ENCODE data around the gene SLC30A7.

SLC30A7 gene

GRCh38 chr1:101000131-101000873, 104.4 kb downstream of the SLC30A7 start:
- no peak overlapping the region for H3K9ac ChIP-seq (ENCODE audit: low read depth, low read length, poor library complexity)
- H3K4me2 ChIP-seq (ENCODE audit: insufficient read depth, low read length, poor library complexity, severe bottlenecking): no peak overlapping the region
- no peak overlapping the region for H2BK12ac ChIP-seq (ENCODE audit: low read length)
- H2BK120ac ChIP-seq (ENCODE audit: low read depth, low read length): no peak overlapping the region
- H3K27ac ChIP-seq (replicated peaks; ENCODE audit: low read length): no peak overlapping the region
- H2AFZ ChIP-seq (ENCODE audit: low read length): no peak overlapping the region
- H3K4me1 ChIP-seq (ENCODE audit: control insufficient read depth in 2 of 2, insufficient read depth in 1 of 2, low read depth in 1 of 2, low read length in 2 of 2): peaks cover 2 to 7% of the 10 kb centered on the region in 2 donors
- peaks cover 0 to 5% of the 10 kb centered on the region in 2 donors for H3K9me3 ChIP-seq (replicated peaks in 1 of 2; ENCODE audit: control insufficient read depth in 2 of 2, insufficient read depth in 1 of 2, low read depth in 1 of 2, low read length in 2 of 2)
- H2BK5ac ChIP-seq (ENCODE audit: low read length): no peak overlapping the region
- H2AK5ac ChIP-seq (ENCODE audit: low read depth, low read length): no peak overlapping the region
- H4K91ac ChIP-seq (ENCODE audit: low read depth, low read length, poor library complexity): no peak overlapping the region
- no peak overlapping the region for H3K18ac ChIP-seq (ENCODE audit: low read length)
- H3K27me3 ChIP-seq (ENCODE audit: control insufficient read depth in 3 of 3, insufficient read depth in 3 of 3, low read depth in 1 of 3, low read length in 3 of 3): no peaks in the 10 kb centered on the region
- H3K23ac ChIP-seq (ENCODE audit: low read depth, low read length, poor library complexity): no peak overlapping the region
- H4K8ac ChIP-seq (ENCODE audit: low read depth, low read length): no peak overlapping the region
- H3K36me3 ChIP-seq (replicated peaks in 1 of 2; ENCODE audit: control insufficient read depth in 2 of 2, insufficient read depth in 2 of 2, low read length in 2 of 2): peaks cover 0 to 64% of the 10 kb centered on the region in 2 donors
- H3K4me3 ChIP-seq (ENCODE audit: low read length in 2 of 2): no peak overlapping the region
- no peak overlapping the region for H3K14ac ChIP-seq (ENCODE audit: low read length)
- DNase-seq (ENCODE audit: low spot score): no peak
- no peak overlapping the region for H2BK15ac ChIP-seq (ENCODE audit: low read length)
- no peaks in the 10 kb centered on the region for H3K79me1 ChIP-seq (ENCODE audit: low read depth, low read length)
- no CpG with 5 or more reads among the region's 2 CpGs for WGBS, 2 donors (ENCODE audit: extremely low coverage in 2 of 2, insufficient read length in 2 of 2, insufficient replicate concordance in 1 of 2)
- H3K4ac ChIP-seq (ENCODE audit: low read length): no peak overlapping the region

GRCh38 chr1:101002551-101002950, 106.7 kb downstream of the SLC30A7 start:
- peaks cover 0 to 2% of the 10 kb centered on the region in 2 donors for H3K9me3 ChIP-seq (replicated peaks in 1 of 2; ENCODE audit: control insufficient read depth in 2 of 2, insufficient read depth in 1 of 2, low read depth in 1 of 2, low read length in 2 of 2)
- peaks cover 2 to 7% of the 10 kb centered on the region in 2 donors for H3K4me1 ChIP-seq (ENCODE audit: control insufficient read depth in 2 of 2, insufficient read depth in 1 of 2, low read depth in 1 of 2, low read length in 2 of 2)
- no peak overlapping the region for H3K27ac ChIP-seq (replicated peaks; ENCODE audit: low read length)
- H3K27me3 ChIP-seq (ENCODE audit: control insufficient read depth in 3 of 3, insufficient read depth in 3 of 3, low read depth in 1 of 3, low read length in 3 of 3): no peaks in the 10 kb centered on the region
- no peak overlapping the region for H3K9ac ChIP-seq (ENCODE audit: low read depth, low read length, poor library complexity)
- H2BK120ac ChIP-seq (ENCODE audit: low read depth, low read length): no peak overlapping the region
- no peak overlapping the region for H4K91ac ChIP-seq (ENCODE audit: low read depth, low read length, poor library complexity)
- H3K23ac ChIP-seq (ENCODE audit: low read depth, low read length, poor library complexity): no peak overlapping the region
- no peak overlapping the region for H3K4me2 ChIP-seq (ENCODE audit: insufficient read depth, low read length, poor library complexity, severe bottlenecking)
- H3K18ac ChIP-seq (ENCODE audit: low read length): no peak overlapping the region
- no peak overlapping the region for H2AK5ac ChIP-seq (ENCODE audit: low read depth, low read length)
- no peak overlapping the region for H3K4ac ChIP-seq (ENCODE audit: low read length)
- H3K79me1 ChIP-seq (ENCODE audit: low read depth, low read length): no peaks in the 10 kb centered on the region
- no peak overlapping the region for H2BK5ac ChIP-seq (ENCODE audit: low read length)
- no peak overlapping the region for H2BK12ac ChIP-seq (ENCODE audit: low read length)
- no peak overlapping the region for H3K4me3 ChIP-seq (ENCODE audit: low read length in 2 of 2)
- no peak overlapping the region for H3K14ac ChIP-seq (ENCODE audit: low read length)
- H3K36me3 ChIP-seq (replicated peaks in 1 of 2; ENCODE audit: control insufficient read depth in 2 of 2, insufficient read depth in 2 of 2, low read length in 2 of 2): peaks cover 0 to 60% of the 10 kb centered on the region in 2 donors
- DNase-seq (ENCODE audit: low spot score): no peak
- H2AFZ ChIP-seq (ENCODE audit: low read length): no peak overlapping the region
- H2BK15ac ChIP-seq (ENCODE audit: low read length): no peak overlapping the region
- WGBS, 2 donors (ENCODE audit: extremely low coverage in 2 of 2, insufficient read length in 2 of 2, insufficient replicate concordance in 1 of 2): no CpG with 5 or more reads among the region's 2 CpGs
- H4K8ac ChIP-seq (ENCODE audit: low read depth, low read length): no peak overlapping the region

GRCh38 chr1:101003012-101003650, 107.2 kb downstream of the SLC30A7 start:
- no peak overlapping the region for H3K18ac ChIP-seq (ENCODE audit: low read length)
- no CpG with 5 or more reads among the region's 1 CpG for WGBS, 2 donors (ENCODE audit: extremely low coverage in 2 of 2, insufficient read length in 2 of 2, insufficient replicate concordance in 1 of 2)
- no peak overlapping the region for H2BK120ac ChIP-seq (ENCODE audit: low read depth, low read length)

GRCh38 chr1:101004061-101004460, 108.2 kb downstream of the SLC30A7 start:
- no peak overlapping the region for H3K4me2 ChIP-seq (ENCODE audit: insufficient read depth, low read length, poor library complexity, severe bottlenecking)
- no CpG with 5 or more reads among the region's 1 CpG for WGBS, 2 donors (ENCODE audit: extremely low coverage in 2 of 2, insufficient read length in 2 of 2, insufficient replicate concordance in 1 of 2)

More at GRCh38 chr1:101003012-101003650, 107.2 kb downstream of the SLC30A7 start:
- Histone ChIP-seq H2AK5ac (ENCODE audit: low read depth, low read length) (no peak overlapping the region), H2BK5ac (ENCODE audit: low read length) (no peak overlapping the region), H2BK12ac (ENCODE audit: low read length) (no peak overlapping the region), H3K27ac (replicated peaks; ENCODE audit: low read length) (no peak overlapping the region), H4K91ac (ENCODE audit: low read depth, low read length, poor library complexity) (no peak overlapping the region), H3K36me3 (replicated peaks in 1 of 2; ENCODE audit: control insufficient read depth in 2 of 2, insufficient read depth in 2 of 2, low read length in 2 of 2) (peaks cover 0 to 56% of the 10 kb centered on the region in 2 donors), H3K4ac (ENCODE audit: low read length) (no peak overlapping the region), H3K14ac (ENCODE audit: low read length) (no peak overlapping the region), H4K8ac (ENCODE audit: low read depth, low read length) (no peak overlapping the region), H3K9me3 (replicated peaks in 1 of 2; ENCODE audit: control insufficient read depth in 2 of 2, insufficient read depth in 1 of 2, low read depth in 1 of 2, low read length in 2 of 2) (no peaks in the 10 kb centered on the region), H3K27me3 (ENCODE audit: control insufficient read depth in 3 of 3, insufficient read depth in 3 of 3, low read depth in 1 of 3, low read length in 3 of 3) (no peaks in the 10 kb centered on the region), H3K9ac (ENCODE audit: low read depth, low read length, poor library complexity) (no peak overlapping the region), H2AFZ (ENCODE audit: low read length) (no peak overlapping the region), H3K4me3 (ENCODE audit: low read length in 2 of 2) (no peak overlapping the region), H3K79me1 (ENCODE audit: low read depth, low read length) (no peaks in the 10 kb centered on the region), H3K4me1 (ENCODE audit: control insufficient read depth in 2 of 2, insufficient read depth in 1 of 2, low read depth in 1 of 2, low read length in 2 of 2) (peaks cover 2 to 7% of the 10 kb centered on the region in 2 donors), H3K4me2 (ENCODE audit: insufficient read depth, low read length, poor library complexity, severe bottlenecking) (no peak overlapping the region), H2BK15ac (ENCODE audit: low read length) (no peak overlapping the region), H3K23ac (ENCODE audit: low read depth, low read length, poor library complexity) (no peak overlapping the region)
- no peak for DNase-seq (ENCODE audit: low spot score)

More at GRCh38 chr1:101004061-101004460, 108.2 kb downstream of the SLC30A7 start:
- no peak overlapping the region for H3K18ac ChIP-seq (ENCODE audit: low read length)
- H3K4ac ChIP-seq (ENCODE audit: low read length): no peak overlapping the region
- H3K27ac ChIP-seq (replicated peaks; ENCODE audit: low read length): no peak overlapping the region
- H3K4me3 ChIP-seq (ENCODE audit: low read length in 2 of 2): no peak overlapping the region
- no peak overlapping the region for H2AK5ac ChIP-seq (ENCODE audit: low read depth, low read length)
- no peaks in the 10 kb centered on the region for H3K79me1 ChIP-seq (ENCODE audit: low read depth, low read length)
- H4K91ac ChIP-seq (ENCODE audit: low read depth, low read length, poor library complexity): no peak overlapping the region
- no peak overlapping the region for H2BK15ac ChIP-seq (ENCODE audit: low read length)
- no peak overlapping the region for H3K9ac ChIP-seq (ENCODE audit: low read depth, low read length, poor library complexity)
- H2BK120ac ChIP-seq (ENCODE audit: low read depth, low read length): no peak overlapping the region
- H3K23ac ChIP-seq (ENCODE audit: low read depth, low read length, poor library complexity): no peak overlapping the region
- DNase-seq (ENCODE audit: low spot score): no peak
- no peak overlapping the region for H2AFZ ChIP-seq (ENCODE audit: low read length)
- H2BK12ac ChIP-seq (ENCODE audit: low read length): no peak overlapping the region
- H3K14ac ChIP-seq (ENCODE audit: low read length): no peak overlapping the region
- H2BK5ac ChIP-seq (ENCODE audit: low read length): no peak overlapping the region
- H3K4me1 ChIP-seq (ENCODE audit: control insufficient read depth in 2 of 2, insufficient read depth in 1 of 2, low read depth in 1 of 2, low read length in 2 of 2): peaks cover 2 to 7% of the 10 kb centered on the region in 2 donors
- H4K8ac ChIP-seq (ENCODE audit: low read depth, low read length): no peak overlapping the region
- H3K27me3 ChIP-seq (ENCODE audit: control insufficient read depth in 3 of 3, insufficient read depth in 3 of 3, low read depth in 1 of 3, low read length in 3 of 3): no peaks in the 10 kb centered on the region
- no peaks in the 10 kb centered on the region for H3K9me3 ChIP-seq (replicated peaks in 1 of 2; ENCODE audit: control insufficient read depth in 2 of 2, insufficient read depth in 1 of 2, low read depth in 1 of 2, low read length in 2 of 2)
- H3K36me3 ChIP-seq (replicated peaks in 1 of 2; ENCODE audit: control insufficient read depth in 2 of 2, insufficient read depth in 2 of 2, low read length in 2 of 2): peaks cover 0 to 58% of the 10 kb centered on the region in 2 donors
